GM21515 (cell line): Measurements from ENCODE around the gene AADAC.
"Not testable (repeated sequence)": the region's sequence is repeated elsewhere in the genome, so short reads cannot be mapped to it uniquely, and the experiment has no call there.

Experiments used
- ATAC-seq: cut with Tn5 transposase; IDR thresholded peaks from one replicate; pipeline ENCODE4 v1.9.1; 2021; ENCODE audit not compliant: unreplicated experiment

Gene AADAC

DNA sequence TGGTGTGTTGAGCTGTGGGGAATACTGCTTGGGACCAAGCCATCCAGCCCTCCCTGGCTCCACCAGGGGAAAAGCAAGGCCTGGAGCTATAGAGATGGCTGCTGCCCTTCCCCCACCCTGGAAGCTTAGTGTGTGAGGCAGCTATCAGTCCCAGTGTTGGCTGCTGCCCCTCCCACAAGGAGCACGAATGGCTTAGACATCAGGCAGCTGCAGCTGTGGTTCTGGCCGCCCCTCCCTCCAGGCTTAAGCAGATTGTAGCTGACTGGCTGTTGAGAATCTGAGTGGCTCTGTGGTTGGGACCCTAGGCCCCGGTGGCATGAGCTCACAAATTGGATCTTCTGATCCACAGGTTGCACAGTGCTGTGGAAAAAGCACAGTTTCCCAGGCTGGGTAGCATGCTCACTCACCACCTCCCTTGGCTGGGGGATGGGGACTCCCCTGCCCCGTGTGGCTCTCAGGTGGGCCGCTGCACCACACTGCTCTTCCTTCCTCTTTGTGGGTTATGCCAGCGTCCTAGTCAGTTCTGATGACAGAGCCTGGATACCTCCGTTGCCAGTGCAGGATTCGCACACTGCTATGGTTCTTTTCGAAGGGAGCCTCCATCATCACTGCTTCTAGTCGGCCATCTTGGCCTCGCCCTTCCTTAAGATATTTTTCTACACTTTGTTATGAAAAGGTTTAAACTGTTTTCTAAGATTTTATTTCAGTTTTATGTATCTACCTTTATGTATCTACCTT lies 38.3 kb downstream of the AADAC start:
- no peak for ATAC-seq

DNA sequence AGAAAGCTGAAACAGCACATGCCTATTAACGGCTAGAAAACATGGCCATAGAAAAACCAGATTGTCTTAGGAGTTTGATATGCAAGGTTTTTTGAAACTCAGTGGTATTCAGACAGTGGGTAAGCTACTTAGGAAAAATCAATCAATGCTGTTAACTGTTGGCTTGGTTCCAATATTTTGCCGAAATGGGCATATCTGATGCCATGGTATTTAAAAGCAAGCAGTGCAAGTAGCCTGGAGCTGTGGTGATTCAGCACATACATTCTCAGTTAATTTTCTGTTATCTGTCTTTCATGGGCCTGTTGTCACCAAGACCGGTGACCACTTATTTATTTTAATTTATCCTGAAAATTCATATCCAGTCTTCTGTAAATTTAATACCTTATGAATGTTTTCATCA lies 42.2 kb downstream of the AADAC start:
- no peak for ATAC-seq

DNA sequence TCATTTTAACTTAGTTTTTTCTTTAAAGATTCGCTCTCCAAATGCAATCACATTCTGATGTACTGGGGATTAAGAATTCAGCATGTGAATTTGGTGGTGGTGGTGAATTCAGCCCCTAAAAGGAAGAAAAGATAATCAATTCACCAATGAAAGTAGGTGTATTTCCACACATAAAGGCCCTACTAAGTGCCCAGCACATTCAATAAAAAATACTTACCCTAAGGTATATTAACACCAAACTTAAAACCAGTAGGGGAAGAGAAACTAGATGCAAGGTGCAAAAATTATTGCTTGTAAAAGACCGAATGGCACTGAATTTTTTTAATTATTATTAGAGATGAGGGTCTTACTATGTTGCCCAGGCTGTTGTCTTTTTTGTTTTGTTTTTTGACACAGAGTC lies 42.7 kb downstream of the AADAC start:
- ATAC-seq, result no peak

DNA sequence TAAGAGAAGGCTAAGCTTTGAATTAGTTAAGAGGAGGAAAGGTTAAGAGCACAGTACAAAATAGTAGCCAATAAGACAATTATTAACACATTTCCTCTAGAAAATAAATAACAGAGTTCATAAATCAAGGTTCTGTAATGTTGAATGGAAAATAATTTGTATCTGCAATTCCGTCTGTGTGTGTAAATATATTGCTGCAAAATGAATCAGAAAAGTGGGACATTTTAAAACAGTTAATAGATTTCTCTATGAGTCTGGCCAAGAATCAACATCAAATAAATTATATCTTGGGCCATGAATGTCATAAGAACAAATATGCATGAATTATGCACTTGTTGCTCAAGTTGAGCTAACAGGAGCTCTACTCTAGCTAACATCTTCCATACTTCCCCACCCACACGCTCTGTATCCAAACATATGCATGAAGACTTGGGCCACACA lies 45.3 kb downstream of the AADAC start:
- ATAC-seq, result no peak

DNA sequence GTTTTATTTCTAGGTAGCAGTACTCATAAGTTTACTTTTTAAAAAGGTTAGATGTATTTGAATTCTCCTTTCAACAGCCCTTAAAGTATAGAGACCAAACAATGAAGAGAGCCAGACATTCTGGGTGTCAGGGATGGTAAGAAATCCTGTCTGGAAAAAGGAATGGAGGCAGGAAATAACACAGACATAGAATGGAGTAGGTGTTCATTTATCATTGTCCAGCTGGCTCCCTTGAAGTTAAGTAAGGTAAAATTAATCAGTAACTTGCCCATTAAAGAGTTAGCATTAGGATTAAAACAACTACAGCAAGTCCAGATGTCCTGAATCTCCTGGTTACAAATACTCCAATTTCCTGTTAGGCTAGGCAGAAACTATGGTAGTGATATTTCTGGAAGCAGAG lies 46.0 kb downstream of the AADAC start:
- ATAC-seq, result no peak

DNA sequence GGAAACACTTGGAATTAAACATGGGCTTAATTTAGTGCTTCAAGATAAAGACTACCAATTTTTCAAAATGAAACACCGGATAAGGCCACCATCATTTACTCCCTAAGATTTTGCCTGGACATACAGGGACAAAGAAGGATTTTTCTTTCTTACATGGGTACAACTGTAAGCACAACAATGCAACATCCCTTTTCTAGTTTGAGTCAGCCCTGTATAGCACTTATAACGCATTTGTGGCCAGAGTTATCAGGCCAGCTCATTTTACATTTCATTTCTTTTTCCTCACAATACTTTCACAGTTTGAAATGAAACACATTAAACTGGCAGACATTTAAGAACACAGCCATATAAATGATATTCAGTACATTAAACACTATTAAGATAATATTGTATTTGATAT lies 49.7 kb downstream of the AADAC start:
- no peak for ATAC-seq

DNA sequence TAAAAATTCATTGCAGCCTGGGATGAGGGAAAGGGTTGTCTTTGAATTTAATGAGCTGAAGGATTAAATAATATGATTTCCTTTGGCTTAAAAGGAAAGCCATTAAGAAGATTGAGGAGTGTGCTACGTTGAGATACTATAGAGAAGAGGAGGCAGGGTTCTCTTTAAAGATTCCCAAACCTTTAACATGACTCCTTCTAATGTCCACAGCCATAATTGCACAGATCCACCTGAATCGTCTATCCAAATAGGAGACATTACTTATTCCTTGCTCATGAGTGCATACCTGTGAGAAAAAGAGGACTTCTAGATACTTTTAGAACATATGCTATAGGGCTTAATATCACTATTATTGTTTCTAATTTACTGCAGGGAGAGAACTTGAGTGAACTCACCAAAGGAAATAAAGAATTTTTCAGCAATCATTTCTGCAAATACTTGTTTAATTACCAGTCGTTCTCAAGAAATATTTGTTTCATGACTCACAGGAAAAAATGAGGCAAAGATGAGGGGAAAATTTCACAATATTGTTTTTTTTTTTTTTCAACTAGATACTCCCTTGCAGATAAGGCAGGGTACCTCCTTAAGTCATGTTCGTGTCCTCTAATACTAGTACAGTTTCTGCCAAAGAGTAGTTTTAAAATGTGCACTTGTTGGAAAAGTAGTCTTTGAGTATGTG lies 50.6 kb downstream of the AADAC start:
- no peak for ATAC-seq

DNA sequence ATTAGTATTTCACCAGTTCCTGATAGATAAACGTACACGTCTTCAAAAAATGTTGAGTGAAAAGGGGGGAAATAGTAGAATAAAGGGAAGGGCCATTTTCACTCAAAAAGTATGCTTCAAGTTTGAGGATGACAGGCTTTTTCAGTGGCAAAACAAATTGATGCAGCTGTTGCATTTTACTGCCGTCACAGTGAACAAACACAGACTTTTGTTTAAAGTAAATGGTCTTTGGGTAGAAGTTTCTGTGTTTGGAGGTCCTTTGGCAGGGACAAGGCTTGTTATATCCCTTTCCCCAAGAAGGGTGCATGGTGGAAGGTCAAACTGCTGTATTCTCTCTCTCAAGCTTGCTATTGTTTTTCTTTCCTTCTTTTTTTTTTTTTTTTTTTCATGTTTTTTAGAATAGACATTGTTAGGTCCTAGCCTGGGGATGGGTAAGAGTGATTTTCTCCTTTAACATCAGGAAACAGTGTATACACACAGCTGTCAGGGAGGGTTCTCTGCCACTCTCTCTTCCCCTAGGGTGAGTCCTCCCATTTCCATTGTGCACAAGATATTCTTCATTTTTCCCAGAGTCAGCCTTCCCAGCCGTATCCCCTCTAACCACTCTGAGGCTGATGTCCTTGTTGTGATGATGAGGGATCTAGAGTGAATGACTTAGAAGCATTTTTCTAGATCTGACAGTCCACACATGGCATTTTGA lies 52.9 kb downstream of the AADAC start:
- ATAC-seq, result no peak

DNA sequence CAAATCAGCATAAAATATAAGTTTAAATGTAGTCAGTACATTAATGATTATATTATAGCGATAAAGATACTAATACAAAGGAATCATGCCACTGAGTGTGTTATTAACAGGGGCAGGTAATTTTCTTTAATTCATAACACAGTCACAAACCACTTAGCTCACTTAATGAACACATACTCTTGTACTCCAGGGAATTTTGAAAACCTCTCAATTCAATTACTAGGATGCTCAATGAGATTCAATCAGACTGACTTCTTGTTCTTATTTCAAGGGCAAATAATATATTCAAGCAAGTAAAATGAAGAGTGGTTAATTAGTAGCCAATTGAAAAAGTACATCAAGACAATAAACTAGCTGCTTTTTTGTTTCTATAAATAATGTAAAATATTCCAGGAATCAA lies 53.8 kb downstream of the AADAC start:
- ATAC-seq, result no peak

DNA sequence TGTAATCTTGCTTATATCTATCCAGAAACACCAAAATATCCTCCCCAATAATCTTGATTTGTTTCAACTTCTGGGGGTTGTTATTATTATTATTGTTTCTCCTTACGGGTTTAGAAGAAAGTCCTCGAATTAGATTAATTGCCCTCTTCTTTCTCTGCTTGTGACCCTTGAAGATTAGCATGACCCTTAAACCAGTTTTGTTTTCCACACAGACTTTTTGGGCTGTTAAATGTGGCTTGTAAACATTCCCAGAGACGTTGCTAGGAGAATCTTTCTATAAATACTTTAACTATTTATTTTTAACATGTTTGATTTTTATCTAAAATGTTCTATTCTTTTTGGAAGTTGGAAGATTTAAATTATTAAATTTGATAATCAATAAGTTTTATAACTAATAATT lies 55.3 kb downstream of the AADAC start:
- ATAC-seq, result no peak

DNA sequence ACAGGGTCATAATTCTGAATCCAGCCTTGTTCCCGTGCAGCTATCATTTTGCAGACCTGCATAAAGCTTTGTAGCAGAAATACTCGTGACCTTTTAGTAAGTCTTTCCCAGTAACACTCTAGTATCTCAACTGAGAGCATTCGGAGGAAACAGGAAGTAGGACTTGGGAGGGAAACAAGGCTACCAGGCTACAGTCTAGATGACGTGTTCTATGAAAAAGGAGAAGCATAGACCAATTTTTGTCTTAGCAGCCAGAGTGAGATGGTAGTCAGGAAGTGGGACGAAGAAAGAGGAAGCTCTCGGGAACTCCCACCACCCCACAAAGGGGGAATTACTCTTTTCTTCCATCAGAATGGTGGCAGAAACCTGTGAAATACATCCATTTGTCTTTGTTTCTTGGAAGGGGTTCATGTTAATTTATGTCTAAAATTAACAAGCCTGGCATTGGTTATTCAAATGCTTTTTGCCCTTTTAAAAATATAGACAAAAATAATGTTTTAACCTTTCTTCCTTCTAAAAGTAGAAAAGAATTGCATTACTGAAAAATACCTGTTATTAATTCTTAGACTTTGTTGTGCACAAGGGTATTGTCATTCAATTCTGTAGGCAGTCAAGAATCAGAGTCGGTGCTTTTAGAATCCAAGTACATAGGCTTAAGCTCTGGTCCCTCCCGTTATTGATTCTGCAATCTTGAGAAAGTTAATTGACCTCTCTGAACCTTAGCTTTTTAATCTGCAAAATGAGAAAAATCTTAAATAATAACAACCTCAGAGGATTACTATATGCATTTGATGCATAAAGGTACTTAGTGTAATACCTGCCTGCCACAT lies 57.9 kb downstream of the AADAC start:
- ATAC-seq, result peak; percentile 85

DNA sequence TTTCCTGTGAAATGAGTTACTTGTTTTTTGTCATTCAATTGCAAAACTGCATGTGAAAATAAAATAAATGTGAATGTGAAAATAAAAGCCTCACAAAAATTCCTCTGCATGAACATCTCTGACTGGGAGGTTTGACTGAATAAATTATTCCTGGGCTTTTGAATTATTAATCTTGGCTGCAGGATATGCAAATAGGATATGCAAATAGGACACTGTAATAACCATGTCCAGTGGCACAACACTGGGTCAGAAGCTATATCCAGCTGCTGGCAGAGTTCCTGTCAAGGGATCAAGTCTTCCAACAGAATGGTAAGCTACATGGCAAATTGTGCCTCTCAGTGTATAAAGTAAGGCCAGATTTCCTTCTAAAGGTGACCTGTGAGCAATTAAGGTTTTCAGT lies 59.5 kb downstream of the AADAC start, which contains the start of gene SUCNR1:
SUCNR1 (plus strand) TSS at position 246 of the 400 bp plus-strand sequence. CDS start 6,250 bp downstream, outside the sequence.
- ATAC-seq, result no peak

DNA sequence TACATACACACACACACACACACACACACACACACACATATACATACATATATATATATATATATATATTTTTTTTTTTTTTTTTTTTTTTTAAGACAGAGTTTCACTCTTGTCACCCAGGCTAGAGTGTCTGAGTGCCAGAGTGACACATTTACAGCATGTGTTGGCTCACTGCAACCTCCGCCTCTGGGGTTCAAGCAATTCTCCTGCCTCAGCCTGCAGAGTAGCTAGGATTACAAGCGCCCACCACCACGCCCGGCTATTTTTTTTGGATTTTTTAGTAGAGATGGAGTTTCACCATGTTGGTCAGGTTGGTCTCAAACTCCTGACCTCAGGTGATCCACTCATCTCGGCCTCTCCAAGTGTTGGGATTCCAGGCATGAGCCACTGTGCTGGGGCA lies 60.2 kb downstream of the AADAC start:
- not testable (repeated sequence) for ATAC-seq

DNA sequence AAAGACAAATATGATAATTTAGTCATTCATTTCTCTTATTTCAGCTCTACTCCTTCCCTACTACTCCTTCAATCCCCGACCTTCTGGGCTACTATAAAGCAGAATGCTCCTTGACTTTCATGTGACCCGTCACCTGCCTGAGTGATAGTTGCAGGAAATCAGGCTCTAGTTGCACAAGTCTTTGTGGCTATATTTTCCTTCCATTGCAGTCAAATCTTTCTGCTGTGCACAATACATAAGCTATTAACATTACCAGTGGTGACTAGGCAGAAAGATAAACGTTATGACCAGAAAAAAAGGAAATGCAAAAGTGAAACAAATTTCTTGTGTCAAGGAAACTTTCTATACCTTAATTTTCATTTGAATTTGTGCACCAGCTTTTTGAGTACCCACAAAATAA lies 61.8 kb downstream of the AADAC start:
- peak; percentile 55 for ATAC-seq

DNA sequence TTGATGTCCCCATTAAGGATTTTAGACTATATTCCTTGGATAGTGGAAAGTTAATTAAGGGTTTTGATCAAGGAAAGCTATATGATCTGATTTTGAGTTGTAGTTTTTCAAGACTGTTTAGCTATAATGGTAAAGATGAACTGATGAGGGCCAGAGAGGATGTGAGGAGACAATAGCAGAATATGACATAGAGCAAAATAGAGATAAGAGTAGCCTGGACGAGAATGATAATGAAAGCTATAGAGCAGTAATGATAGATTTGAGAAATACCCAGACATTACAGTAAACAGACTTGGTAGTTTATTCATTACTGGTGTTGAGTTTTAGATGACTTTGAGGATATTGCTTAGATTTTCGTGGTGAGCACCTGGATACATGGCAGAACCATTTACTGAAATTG lies 63.4 kb downstream of the AADAC start:
- no peak for ATAC-seq
